Measurements from ENCODE around the gene LINGO1.

LINGO1 gene

DNA sequence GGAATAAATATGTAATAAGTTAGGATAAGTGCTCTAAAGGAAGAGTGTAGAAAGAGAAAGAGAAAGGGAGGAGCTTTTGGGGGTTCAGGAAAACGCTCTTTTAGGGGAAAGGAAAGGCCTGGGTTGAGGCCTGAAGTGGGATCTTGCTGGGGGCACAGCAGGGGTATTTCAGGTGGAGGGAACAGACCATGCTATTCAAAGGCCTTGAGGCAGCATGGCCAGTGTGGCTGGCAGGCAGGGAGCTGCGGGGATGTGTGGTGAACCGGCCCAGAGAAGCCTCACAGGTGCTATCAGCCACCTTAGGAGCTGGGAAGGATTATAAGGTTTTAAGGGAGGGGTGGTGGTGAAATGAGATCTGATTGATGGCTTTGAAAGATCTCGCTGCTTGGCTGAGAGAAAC, 66.6 kb downstream of the LINGO1 start:
- H3K27ac ChIP-seq (ENCODE audit: low read depth, low read length) = no peak overlapping the region
- no peaks in the 10 kb centered on the region for H3K36me3 ChIP-seq (ENCODE audit: control insufficient read depth in 5 of 5, insufficient read depth in 5 of 5, low read length in 5 of 5)
- peaks cover 0 to 14% (median 11%) of the 10 kb centered on the region in 5 donors for H3K4me1 ChIP-seq (ENCODE audit: control insufficient read depth in 5 of 5, insufficient read depth in 5 of 5, low read length in 5 of 5)
- H3K27me3 ChIP-seq (ENCODE audit: control insufficient read depth in 5 of 5, insufficient read depth in 4 of 5, low read length in 5 of 5) = no peaks in the 10 kb centered on the region
- H3K4me3 ChIP-seq (ENCODE audit: low read depth in 1 of 5, low read length in 5 of 5) = no peak overlapping the region
- no peaks in the 10 kb centered on the region for H3K9me3 ChIP-seq (ENCODE audit: control insufficient read depth in 5 of 5, low read length in 5 of 5)
- no peak overlapping the region for H3K9ac ChIP-seq (ENCODE audit: low read length in 5 of 5)

DNA sequence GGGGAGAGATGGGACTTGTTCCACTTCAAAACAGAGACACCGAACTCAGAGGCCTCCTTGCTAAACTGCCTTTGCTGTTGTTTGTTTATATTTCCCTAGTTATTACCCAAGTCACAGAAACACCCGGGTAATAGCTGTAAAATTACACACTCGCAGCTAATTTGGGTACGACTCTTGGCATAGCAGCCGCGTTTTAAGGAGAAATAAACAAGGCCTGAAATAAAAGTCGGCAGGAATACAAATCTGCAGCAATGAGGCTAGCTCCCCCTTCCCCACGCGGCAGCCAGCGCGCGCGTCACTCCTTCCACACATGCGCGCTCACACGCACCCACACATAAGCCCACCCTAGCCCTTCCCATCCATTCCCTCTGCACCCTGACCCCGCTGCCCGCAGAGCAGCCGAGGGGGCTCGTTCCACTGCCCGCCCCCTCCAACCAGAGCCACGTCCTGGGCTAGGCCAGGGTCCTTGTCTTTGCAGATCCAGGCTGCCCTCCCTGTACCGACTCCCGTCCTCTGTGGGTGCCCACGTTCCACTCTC, 67.3 kb downstream of the LINGO1 start:
- H3K36me3 ChIP-seq (ENCODE audit: control insufficient read depth in 5 of 5, insufficient read depth in 5 of 5, low read length in 5 of 5) = no peaks in the 10 kb centered on the region
- no peak overlapping the region for H3K4me3 ChIP-seq (ENCODE audit: low read depth in 1 of 5, low read length in 5 of 5)
- H3K27me3 ChIP-seq (ENCODE audit: control insufficient read depth in 5 of 5, insufficient read depth in 4 of 5, low read length in 5 of 5) = no peaks in the 10 kb centered on the region
- no peak overlapping the region for H3K27ac ChIP-seq (ENCODE audit: low read depth, low read length)
- no peaks in the 10 kb centered on the region for H3K9me3 ChIP-seq (ENCODE audit: control insufficient read depth in 5 of 5, low read length in 5 of 5)
- H3K4me1 ChIP-seq (ENCODE audit: control insufficient read depth in 5 of 5, insufficient read depth in 5 of 5, low read length in 5 of 5) = peaks cover 0 to 14% (median 11%) of the 10 kb centered on the region in 5 donors
- no peak overlapping the region for H3K9ac ChIP-seq (ENCODE audit: low read length in 5 of 5)

DNA sequence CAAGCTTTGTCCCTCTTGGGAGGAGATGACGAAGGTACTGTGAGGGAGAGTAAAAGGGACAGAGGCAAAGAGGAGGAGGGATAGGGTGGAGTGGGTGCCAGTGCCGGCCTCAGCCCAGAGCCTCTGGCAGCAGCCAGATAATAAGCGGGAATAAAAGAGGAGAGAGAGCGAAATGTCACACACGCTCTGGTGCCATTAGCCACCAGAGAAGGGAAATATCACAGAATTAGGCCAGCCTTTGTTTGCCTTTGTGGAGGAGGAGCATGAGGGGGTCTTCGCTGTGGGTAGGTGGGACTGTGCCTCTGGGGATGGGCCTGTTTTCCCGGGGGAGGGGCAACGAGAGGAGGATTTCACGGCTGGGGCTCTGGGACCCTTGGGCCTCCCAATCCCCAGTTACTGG, 67.8 kb downstream of the LINGO1 start:
- Histone ChIP-seq H3K36me3 (ENCODE audit: control insufficient read depth in 5 of 5, insufficient read depth in 5 of 5, low read length in 5 of 5) (no peaks in the 10 kb centered on the region), H3K4me3 (ENCODE audit: low read depth in 1 of 5, low read length in 5 of 5) (no peak overlapping the region), H3K27ac (ENCODE audit: low read depth, low read length) (no peak overlapping the region), H3K9ac (ENCODE audit: low read length in 5 of 5) (no peak overlapping the region), H3K9me3 (ENCODE audit: control insufficient read depth in 5 of 5, low read length in 5 of 5) (no peaks in the 10 kb centered on the region), H3K27me3 (ENCODE audit: control insufficient read depth in 5 of 5, insufficient read depth in 4 of 5, low read length in 5 of 5) (no peaks in the 10 kb centered on the region), H3K4me1 (ENCODE audit: control insufficient read depth in 5 of 5, insufficient read depth in 5 of 5, low read length in 5 of 5) (peaks cover 0 to 14% (median 11%) of the 10 kb centered on the region in 5 donors)

DNA sequence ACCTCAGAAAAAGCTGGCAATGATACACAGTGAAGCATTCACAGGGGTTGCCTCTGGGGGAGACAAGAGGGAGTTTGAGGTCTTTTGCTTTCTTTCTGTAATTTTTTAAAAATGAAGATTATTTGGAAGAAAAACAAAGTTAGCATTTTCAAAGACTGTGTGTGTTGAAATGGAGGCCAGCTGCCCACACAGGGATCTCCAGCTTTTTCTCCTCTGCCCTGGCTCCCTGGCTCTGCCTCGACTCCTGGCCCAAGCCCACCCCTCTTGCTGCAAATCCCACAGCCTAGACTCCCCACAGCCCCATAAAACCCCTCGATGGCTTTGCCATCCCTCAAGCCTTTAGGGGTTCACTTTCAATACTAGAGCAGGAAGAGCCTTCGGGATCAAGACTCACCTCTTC, 68.4 kb downstream of the LINGO1 start:
- H3K4me1 ChIP-seq (ENCODE audit: control insufficient read depth in 5 of 5, insufficient read depth in 5 of 5, low read length in 5 of 5) = peaks cover 0 to 8% (median 6%) of the 10 kb centered on the region in 5 donors
- no peaks in the 10 kb centered on the region for H3K9me3 ChIP-seq (ENCODE audit: control insufficient read depth in 5 of 5, low read length in 5 of 5)
- no peak overlapping the region for H3K4me3 ChIP-seq (ENCODE audit: low read depth in 1 of 5, low read length in 5 of 5)
- no peak overlapping the region for H3K9ac ChIP-seq (ENCODE audit: low read length in 5 of 5)
- no peaks in the 10 kb centered on the region for H3K36me3 ChIP-seq (ENCODE audit: control insufficient read depth in 5 of 5, insufficient read depth in 5 of 5, low read length in 5 of 5)
- H3K27ac ChIP-seq (ENCODE audit: low read depth, low read length) = no peak overlapping the region
- peaks cover 0 to 2% (median 0%) of the 10 kb centered on the region in 5 donors for H3K27me3 ChIP-seq (ENCODE audit: control insufficient read depth in 5 of 5, insufficient read depth in 4 of 5, low read length in 5 of 5)

DNA sequence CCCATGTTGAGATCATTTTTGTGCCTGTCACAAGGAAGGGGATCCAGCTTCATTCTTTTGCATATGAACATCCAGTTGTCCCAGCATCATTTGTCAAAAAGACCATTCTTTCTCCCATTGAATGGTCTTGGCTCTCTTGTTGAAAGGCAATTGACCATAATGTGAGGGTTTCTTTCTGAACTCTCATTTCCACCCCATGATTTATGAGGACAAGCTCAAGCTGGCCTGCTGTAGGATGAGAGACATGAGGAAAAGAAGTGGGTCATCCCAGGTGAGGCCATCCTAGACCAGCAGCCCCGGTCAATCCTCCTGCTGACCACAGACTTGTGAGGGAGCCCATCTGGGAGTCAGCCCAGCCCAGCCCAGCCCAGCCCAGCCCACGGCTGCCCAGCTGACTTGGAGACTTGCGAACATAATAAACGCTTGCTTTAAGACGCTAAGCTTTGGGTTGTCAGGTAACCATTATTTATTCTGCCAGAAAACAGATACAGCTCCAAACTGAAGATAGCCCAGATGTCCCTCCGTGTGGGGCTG, 69.0 kb downstream of the LINGO1 start:
- H3K27ac ChIP-seq (ENCODE audit: low read depth, low read length) = no peak overlapping the region
- no peaks in the 10 kb centered on the region for H3K9me3 ChIP-seq (ENCODE audit: control insufficient read depth in 5 of 5, low read length in 5 of 5)
- H3K4me1 ChIP-seq (ENCODE audit: control insufficient read depth in 5 of 5, insufficient read depth in 5 of 5, low read length in 5 of 5) = peaks cover 0 to 2% (median 0%) of the 10 kb centered on the region in 5 donors
- H3K9ac ChIP-seq (ENCODE audit: low read length in 5 of 5) = no peak overlapping the region
- H3K27me3 ChIP-seq (ENCODE audit: control insufficient read depth in 5 of 5, insufficient read depth in 4 of 5, low read length in 5 of 5) = peaks cover 0 to 2% (median 0%) of the 10 kb centered on the region in 5 donors
- no peaks in the 10 kb centered on the region for H3K36me3 ChIP-seq (ENCODE audit: control insufficient read depth in 5 of 5, insufficient read depth in 5 of 5, low read length in 5 of 5)
- H3K4me3 ChIP-seq (ENCODE audit: low read depth in 1 of 5, low read length in 5 of 5) = no peak overlapping the region

Data from subcutaneous abdominal adipose tissue (tissue), 5 donors.